ENCODE measurements around the gene ADGRG6.

GRCh38 chr6:142387997-142388815, 86.4 kb downstream of the ADGRG6 start:
- TF ChIP-seq POLR2A (IDR thresholded peaks at IDR 0.05), result no peak
- TF ChIP-seq, protein P1, sequence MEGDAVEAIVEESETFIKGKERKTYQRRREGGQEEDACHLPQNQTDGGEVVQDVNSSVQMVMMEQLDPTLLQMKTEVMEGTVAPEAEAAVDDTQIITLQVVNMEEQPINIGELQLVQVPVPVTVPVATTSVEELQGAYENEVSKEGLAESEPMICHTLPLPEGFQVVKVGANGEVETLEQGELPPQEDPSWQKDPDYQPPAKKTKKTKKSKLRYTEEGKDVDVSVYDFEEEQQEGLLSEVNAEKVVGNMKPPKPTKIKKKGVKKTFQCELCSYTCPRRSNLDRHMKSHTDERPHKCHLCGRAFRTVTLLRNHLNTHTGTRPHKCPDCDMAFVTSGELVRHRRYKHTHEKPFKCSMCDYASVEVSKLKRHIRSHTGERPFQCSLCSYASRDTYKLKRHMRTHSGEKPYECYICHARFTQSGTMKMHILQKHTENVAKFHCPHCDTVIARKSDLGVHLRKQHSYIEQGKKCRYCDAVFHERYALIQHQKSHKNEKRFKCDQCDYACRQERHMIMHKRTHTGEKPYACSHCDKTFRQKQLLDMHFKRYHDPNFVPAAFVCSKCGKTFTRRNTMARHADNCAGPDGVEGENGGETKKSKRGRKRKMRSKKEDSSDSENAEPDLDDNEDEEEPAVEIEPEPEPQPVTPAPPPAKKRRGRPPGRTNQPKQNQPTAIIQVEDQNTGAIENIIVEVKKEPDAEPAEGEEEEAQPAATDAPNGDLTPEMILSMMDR (IDR thresholded peaks at IDR 0.05), result peak in 5 of 6 experiments; percentile 49 to 59 (median 54)
- no peak for TF ChIP-seq POLR2AphosphoS5 (IDR thresholded peaks at IDR 0.05)
- TF ChIP-seq EP300 (IDR thresholded peaks at IDR 0.05), result no peak

Data from upper lobe of left lung (tissue), 4 donors.